Uterus (tissue), 2 donors: ENCODE measurements around the gene SPIRE1.
"Not testable (repeated sequence)": the region's sequence is repeated elsewhere in the genome, so short reads cannot be mapped to it uniquely, and the experiment has no call there.

Experiments used
- POLR2A ChIP-seq, 2 donors: fragments of 450-650 bp; IDR thresholded peaks; one replicate each; pipeline ENCODE4 v1.6.1; 2016; ENCODE audit warnings: antibody characterized with exemption in 2 of 2, mild to moderate bottlenecking in 1 of 2, moderate library complexity in 1 of 2
- TF ChIP-seq, protein P1 (sequence below), 4 experiments: fragments of 200-600 bp in 2 of 4; fragments of 450-650 bp in 2 of 4; sonication (generic) in 2 of 4; IDR thresholded peaks; one replicate each; pipeline ENCODE4 v1.5.1; 2016 to 2019; ENCODE audit warnings: antibody characterized with exemption in 4 of 4, mild to moderate bottlenecking in 2 of 4, moderate library complexity in 1 of 4

DNA sequence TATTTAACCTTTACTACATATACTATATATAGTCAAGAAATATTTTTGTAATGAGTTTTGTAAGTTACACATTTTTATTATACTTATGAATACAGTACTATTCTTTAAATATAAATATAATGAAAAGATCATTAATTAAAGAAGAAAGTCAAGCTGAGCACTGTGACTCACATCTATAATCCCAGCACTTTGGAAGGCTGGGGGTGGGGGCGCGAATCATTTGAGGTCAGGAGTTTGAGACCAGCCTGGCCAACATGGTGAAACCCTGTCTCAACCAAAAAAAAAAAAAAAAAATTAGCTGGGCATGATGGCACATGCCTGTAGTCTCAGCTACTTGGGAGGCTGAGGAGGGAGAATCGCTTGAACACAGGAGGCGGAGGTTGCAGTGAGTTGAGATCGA, 14.2 kb downstream of the SPIRE1 start:
- TF ChIP-seq, protein P1, sequence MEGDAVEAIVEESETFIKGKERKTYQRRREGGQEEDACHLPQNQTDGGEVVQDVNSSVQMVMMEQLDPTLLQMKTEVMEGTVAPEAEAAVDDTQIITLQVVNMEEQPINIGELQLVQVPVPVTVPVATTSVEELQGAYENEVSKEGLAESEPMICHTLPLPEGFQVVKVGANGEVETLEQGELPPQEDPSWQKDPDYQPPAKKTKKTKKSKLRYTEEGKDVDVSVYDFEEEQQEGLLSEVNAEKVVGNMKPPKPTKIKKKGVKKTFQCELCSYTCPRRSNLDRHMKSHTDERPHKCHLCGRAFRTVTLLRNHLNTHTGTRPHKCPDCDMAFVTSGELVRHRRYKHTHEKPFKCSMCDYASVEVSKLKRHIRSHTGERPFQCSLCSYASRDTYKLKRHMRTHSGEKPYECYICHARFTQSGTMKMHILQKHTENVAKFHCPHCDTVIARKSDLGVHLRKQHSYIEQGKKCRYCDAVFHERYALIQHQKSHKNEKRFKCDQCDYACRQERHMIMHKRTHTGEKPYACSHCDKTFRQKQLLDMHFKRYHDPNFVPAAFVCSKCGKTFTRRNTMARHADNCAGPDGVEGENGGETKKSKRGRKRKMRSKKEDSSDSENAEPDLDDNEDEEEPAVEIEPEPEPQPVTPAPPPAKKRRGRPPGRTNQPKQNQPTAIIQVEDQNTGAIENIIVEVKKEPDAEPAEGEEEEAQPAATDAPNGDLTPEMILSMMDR (IDR thresholded peaks at IDR 0.05): not testable (repeated sequence)
- not testable (repeated sequence) for TF ChIP-seq POLR2A (IDR thresholded peaks at IDR 0.05)
